Measurements from ENCODE around the gene PLPP4.

PLPP4 gene

GRCh38 chr10:120616311-120616911, 159.4 kb downstream of the PLPP4 start:
- Histone ChIP-seq H3K4me2 (ENCODE audit: insufficient read depth, low read length) (no peak overlapping the region), H3K27me3 (ENCODE audit: insufficient read depth, low read length, poor library complexity) (no peaks in the 10 kb centered on the region), H3K79me2 (ENCODE audit: insufficient read depth, low read length) (no peaks in the 10 kb centered on the region), H3K4me3 (ENCODE audit: low read depth in 1 of 2, low read length in 2 of 2) (no peak overlapping the region), H3K36me3 (ENCODE audit: insufficient read depth, low read length) (no peaks in the 10 kb centered on the region), H3K9me3 (ENCODE audit: insufficient read depth, low read length, severe bottlenecking) (peaks cover 10% of the 10 kb centered on the region), H4K20me1 (ENCODE audit: insufficient read depth, low read length) (no peaks in the 10 kb centered on the region), H3K9ac (ENCODE audit: low read depth, low read length) (no peak overlapping the region), H3K4me1 (ENCODE audit: insufficient read depth, low read length) (no peaks in the 10 kb centered on the region), H3K27ac (ENCODE audit: low read length) (no peak overlapping the region), H2AFZ (ENCODE audit: low read depth, low read length) (no peak overlapping the region)
- DNase-seq (no peak), ATAC-seq (ENCODE audit: insufficient read depth, low read depth) (no peak)
- no peak for TF ChIP-seq EZH2 (IDR thresholded peaks at IDR 0.05; ENCODE audit: borderline replicate concordance, low read depth, low read length, severe bottlenecking)
- no peak for TF ChIP-seq CTCF (IDR thresholded peaks at IDR 0.05; ENCODE audit: borderline replicate concordance, extremely low read depth, low read length, poor library complexity, severe bottlenecking)

GRCh38 chr10:120628197-120628596, 171.2 kb downstream of the PLPP4 start:
- H3K27ac ChIP-seq (ENCODE audit: low read length): no peak overlapping the region
- H3K27me3 ChIP-seq (ENCODE audit: insufficient read depth, low read length, poor library complexity): no peaks in the 10 kb centered on the region
- no peaks in the 10 kb centered on the region for H3K4me1 ChIP-seq (ENCODE audit: insufficient read depth, low read length)
- DNase-seq: no peak
- no peak overlapping the region for H2AFZ ChIP-seq (ENCODE audit: low read depth, low read length)
- no peaks in the 10 kb centered on the region for H3K79me2 ChIP-seq (ENCODE audit: insufficient read depth, low read length)
- H3K4me3 ChIP-seq (ENCODE audit: low read depth in 1 of 2, low read length in 2 of 2): no peak overlapping the region
- ATAC-seq (ENCODE audit: insufficient read depth, low read depth): no peak
- H4K20me1 ChIP-seq (ENCODE audit: insufficient read depth, low read length): no peaks in the 10 kb centered on the region
- TF ChIP-seq CTCF (IDR thresholded peaks at IDR 0.05; ENCODE audit: borderline replicate concordance, extremely low read depth, low read length, poor library complexity, severe bottlenecking): no peak
- TF ChIP-seq EZH2 (IDR thresholded peaks at IDR 0.05; ENCODE audit: borderline replicate concordance, low read depth, low read length, severe bottlenecking): no peak
- no peaks in the 10 kb centered on the region for H3K9me3 ChIP-seq (ENCODE audit: insufficient read depth, low read length, severe bottlenecking)
- no peak overlapping the region for H3K4me2 ChIP-seq (ENCODE audit: insufficient read depth, low read length)
- H3K9ac ChIP-seq (ENCODE audit: low read depth, low read length): no peak overlapping the region
- H3K36me3 ChIP-seq (ENCODE audit: insufficient read depth, low read length): no peaks in the 10 kb centered on the region

GRCh38 chr10:120630266-120630665, 173.2 kb downstream of the PLPP4 start:
- H3K4me2 ChIP-seq (ENCODE audit: insufficient read depth, low read length): no peak overlapping the region
- H3K36me3 ChIP-seq (ENCODE audit: insufficient read depth, low read length): no peaks in the 10 kb centered on the region
- no peak overlapping the region for H3K4me3 ChIP-seq (ENCODE audit: low read depth in 1 of 2, low read length in 2 of 2)
- no peak overlapping the region for H3K9ac ChIP-seq (ENCODE audit: low read depth, low read length)
- DNase-seq: no peak
- no peaks in the 10 kb centered on the region for H3K27me3 ChIP-seq (ENCODE audit: insufficient read depth, low read length, poor library complexity)
- no peaks in the 10 kb centered on the region for H3K4me1 ChIP-seq (ENCODE audit: insufficient read depth, low read length)
- no peak overlapping the region for H3K27ac ChIP-seq (ENCODE audit: low read length)
- no peaks in the 10 kb centered on the region for H3K79me2 ChIP-seq (ENCODE audit: insufficient read depth, low read length)
- H3K9me3 ChIP-seq (ENCODE audit: insufficient read depth, low read length, severe bottlenecking): no peaks in the 10 kb centered on the region
- no peak for TF ChIP-seq CTCF (IDR thresholded peaks at IDR 0.05; ENCODE audit: borderline replicate concordance, extremely low read depth, low read length, poor library complexity, severe bottlenecking)
- no peak for TF ChIP-seq EZH2 (IDR thresholded peaks at IDR 0.05; ENCODE audit: borderline replicate concordance, low read depth, low read length, severe bottlenecking)
- no peaks in the 10 kb centered on the region for H4K20me1 ChIP-seq (ENCODE audit: insufficient read depth, low read length)
- no peak for ATAC-seq (ENCODE audit: insufficient read depth, low read depth)
- no peak overlapping the region for H2AFZ ChIP-seq (ENCODE audit: low read depth, low read length)

Measured in DND-41 (cell line).